Thoracic aorta endothelial cell (primary cell): Measurements from ENCODE around the gene TAF11. TPM values are rescaled to one million over a fixed set of nuclear protein-coding genes. Genes with fewer than 3 reads are reported as not detected.

Experiments used
- total RNA-seq: library from RNA; depleted of rRNA; stranded (reverse); fragments of >200 nt; gene quantifications from 2 replicates; pipeline ENCODE4 v1.2.3, GENCODE V29; 2012

TAF11 gene, protein sequence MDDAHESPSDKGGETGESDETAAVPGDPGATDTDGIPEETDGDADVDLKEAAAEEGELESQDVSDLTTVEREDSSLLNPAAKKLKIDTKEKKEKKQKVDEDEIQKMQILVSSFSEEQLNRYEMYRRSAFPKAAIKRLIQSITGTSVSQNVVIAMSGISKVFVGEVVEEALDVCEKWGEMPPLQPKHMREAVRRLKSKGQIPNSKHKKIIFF
- total RNA-seq: 39.2 and 39.6 TPM in 2 replicates

DNA sequence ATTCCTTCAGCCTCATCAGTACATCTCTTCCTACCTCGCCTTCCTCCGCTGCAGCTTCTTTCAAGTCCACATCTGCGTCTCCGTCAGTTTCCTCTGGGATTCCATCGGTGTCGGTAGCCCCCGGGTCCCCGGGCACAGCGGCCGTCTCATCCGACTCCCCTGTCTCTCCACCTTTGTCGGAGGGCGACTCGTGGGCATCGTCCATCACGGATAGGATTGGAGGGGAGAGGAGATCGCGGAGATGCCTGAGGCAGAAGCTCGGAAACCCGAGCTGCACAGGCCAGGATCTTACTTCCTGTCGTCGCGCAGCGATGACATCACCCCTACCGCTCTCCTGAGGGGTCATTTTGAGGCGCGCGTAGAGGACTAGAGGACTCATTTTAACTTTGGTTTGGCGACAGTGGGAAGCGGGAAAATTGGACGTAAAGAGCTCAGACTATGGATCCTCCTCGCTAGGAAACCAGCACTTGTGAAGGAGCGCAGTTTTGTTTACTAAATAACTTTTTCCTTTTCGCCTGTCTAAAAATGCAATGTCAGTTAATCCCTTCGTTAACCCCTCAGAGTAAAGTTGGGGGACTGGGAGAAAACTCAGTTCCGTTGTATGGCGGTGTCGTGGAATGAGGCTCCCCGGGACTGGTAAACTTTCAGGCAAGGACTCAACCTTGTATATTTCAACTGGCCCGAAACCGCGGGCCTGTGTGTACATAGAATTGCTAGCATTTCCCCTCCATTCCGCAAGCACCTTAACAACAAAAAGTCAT lies at the start of gene TAF11:
TAF11 (minus strand) TSS at position 290 of the 761 bp plus-strand sequence; CDS start at position 205, 85 bp downstream.

DNA sequence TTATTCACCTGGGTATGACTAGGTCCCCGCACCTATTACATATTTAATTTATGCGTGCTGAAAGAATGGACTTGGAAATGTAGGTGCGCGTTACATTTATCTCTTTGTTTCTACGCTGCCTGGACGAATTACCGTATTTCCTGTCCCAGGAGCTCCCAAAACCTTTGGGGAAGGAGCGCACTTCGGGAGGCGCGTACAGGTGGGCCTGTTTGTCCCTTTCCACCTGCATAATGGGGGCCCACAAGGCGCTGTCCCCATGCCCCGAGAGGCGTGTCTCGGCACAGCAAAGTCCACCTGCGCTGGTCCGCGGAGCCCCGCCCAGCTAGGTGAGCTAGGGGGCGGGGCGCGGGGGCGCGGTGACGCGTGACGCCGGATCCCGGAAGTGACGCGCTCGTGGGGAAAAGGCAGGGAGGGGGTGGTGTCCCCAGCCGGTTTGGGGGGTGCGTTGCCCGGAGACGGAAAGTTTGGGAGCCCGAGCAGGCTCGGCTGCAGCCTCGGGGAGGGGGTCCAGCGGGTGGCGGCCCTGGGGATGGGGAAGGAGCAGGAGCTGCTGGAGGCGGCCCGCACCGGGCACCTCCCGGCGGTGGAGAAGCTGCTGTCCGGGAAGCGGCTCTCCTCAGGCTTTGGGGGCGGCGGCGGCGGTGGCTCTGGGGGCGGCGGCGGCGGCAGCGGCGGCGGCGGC lies 1.2 kb upstream of the TAF11 start, which contains the start of gene ANKS1A:
ANKS1A (plus strand) TSS at position 382 of the 682 bp plus-strand sequence; CDS start at position 530, 148 bp downstream.

Other genes with a start within 250 kb of the TAF11 start
- 37.0 and 46.9 TPM in 2 replicates for gene ILRUN, start 191.3 kb downstream of the TAF11 start, total RNA-seq
- gene SNRPC, start 130.5 kb downstream of the TAF11 start, total RNA-seq: 91.4 and 106 TPM in 2 replicates
- gene BLTP3A, start 96.0 kb downstream of the TAF11 start, total RNA-seq: 11.8 and 14.3 TPM in 2 replicates
- gene ANKS1A, start 1.2 kb upstream of the TAF11 start, total RNA-seq: 12.4 and 14.5 TPM in 2 replicates